ENCODE measurements around the gene CDC42EP3.

- no peak for TF ChIP-seq POLR2A (IDR thresholded peaks at IDR 0.05)
- TF ChIP-seq CTCF (IDR thresholded peaks at IDR 0.05), result no peak
Measured at GRCh38 chr2:37612382-37612781, 59.1 kb downstream of the CDC42EP3 start.
